SK-N-MC (cell line): ENCODE data around the gene MBTPS2.
"Not testable (repeated sequence)": the region's sequence is repeated elsewhere in the genome, so short reads cannot be mapped to it uniquely, and the experiment has no call there.

ENCODE experiments used
- DNase-seq: peaks from one replicate; pipeline ENCODE4 v3.0.0-alpha.2; 2011; ENCODE audit warnings: low read depth, low spot score
- H3K27ac ChIP-seq: fragments of 200-600 bp; sonication (generic); 2 replicates; pipeline ENCODE4 v1.5.1; 2016; ENCODE audit warnings: mixed run types
- H3K36me3 ChIP-seq: fragments of 200-600 bp; sonication (generic); 2 replicates; pipeline ENCODE4 v1.6.1; 2017; ENCODE audit warnings: antibody characterized with exemption, low read length, mixed read lengths; ENCODE audit not compliant: insufficient read depth
- H3K4me3 ChIP-seq: fragments of 200-600 bp; sonication (generic); 2 replicates; pipeline ENCODE4 v1.5.1; 2016
- H3K9ac ChIP-seq: fragments of 200-600 bp; sonication (generic); 2 replicates; pipeline ENCODE4 v1.8.0; 2017; ENCODE audit warnings: mixed run types, mixed read lengths; ENCODE audit not compliant: insufficient read length
- H3K9me3 ChIP-seq: fragments of 200-600 bp; sonication (generic); 2 replicates; pipeline ENCODE4 v1.6.1; 2017; ENCODE audit warnings: low read depth, mild to moderate bottlenecking, antibody characterized with exemption, low read length, moderate library complexity, mixed read lengths
- EZH2 ChIP-seq: fragments of 200-600 bp; sonication (generic); IDR thresholded peaks from one replicate; pipeline ENCODE4 v1.6.1; 2017; ENCODE audit warnings: antibody characterized with exemption
- FOXP2 ChIP-seq: optimal IDR thresholded peaks from 2 replicates; pipeline ENCODE3; 2011; ENCODE audit warnings: mild to moderate bottlenecking, moderate library complexity; ENCODE audit not compliant: insufficient read depth; ENCODE audit errors: extremely low read length, control extremely low read depth
- POLR2AphosphoS5 ChIP-seq: IDR thresholded peaks from 2 replicates; pipeline ENCODE4 v1.6.1; 2012; ENCODE audit warnings: mild to moderate bottlenecking, low read depth, low read length, borderline replicate concordance

MBTPS2 gene

GRCh38 chrX:21873063-21873775 is 33.8 kb downstream of the MBTPS2 start:
- DNase-seq, result no peak
- Histone ChIP-seq H3K36me3 (no peaks in the 10 kb centered on the region), H3K4me3 (no peak overlapping the region), H3K27ac (no peak overlapping the region), H3K9ac (no peak overlapping the region), H3K9me3 (no peaks in the 10 kb centered on the region)
- TF ChIP-seq POLR2AphosphoS5 (no peak), FOXP2 (no peak), EZH2 (no peak)

GRCh38 chrX:21874182-21874581 is 34.8 kb downstream of the MBTPS2 start:
- not testable (repeated sequence) for H3K9me3 ChIP-seq, H3K27ac ChIP-seq, H3K36me3 ChIP-seq, DNase-seq, H3K4me3 ChIP-seq, H3K9ac ChIP-seq

GRCh38 chrX:21875013-21875412 is 35.6 kb downstream of the MBTPS2 start:
- no peak overlapping the region for H3K4me3 ChIP-seq
- DNase-seq, result no peak
- no peak overlapping the region for H3K27ac ChIP-seq
- H3K9me3 ChIP-seq, result no peaks in the 10 kb centered on the region
- no peak overlapping the region for H3K9ac ChIP-seq
- no peaks in the 10 kb centered on the region for H3K36me3 ChIP-seq
- TF ChIP-seq EZH2 (no peak), POLR2AphosphoS5 (no peak), FOXP2 (no peak)

GRCh38 chrX:21881881-21882574 is 42.6 kb downstream of the MBTPS2 start:
- no peaks in the 10 kb centered on the region for H3K9me3 ChIP-seq
- no peak overlapping the region for H3K27ac ChIP-seq
- H3K4me3 ChIP-seq, result no peak overlapping the region
- no peak for DNase-seq
- TF ChIP-seq EZH2 (no peak), POLR2AphosphoS5 (no peak)
- H3K9ac ChIP-seq, result no peak overlapping the region
- no peaks in the 10 kb centered on the region for H3K36me3 ChIP-seq

GRCh38 chrX:21883258-21883657 is 43.8 kb downstream of the MBTPS2 start:
- TF ChIP-seq POLR2AphosphoS5 (no peak), FOXP2 (no peak), EZH2 (no peak)

GRCh38 chrX:21885568-21885967 is 46.2 kb downstream of the MBTPS2 start:
- H3K9ac ChIP-seq, result no peak overlapping the region
- no peak for DNase-seq
- H3K4me3 ChIP-seq, result no peak overlapping the region
- no peak for TF ChIP-seq POLR2AphosphoS5
- TF ChIP-seq FOXP2, result no peak
- no peak for TF ChIP-seq EZH2
- H3K27ac ChIP-seq, result no peak overlapping the region
- H3K9me3 ChIP-seq, result no peaks in the 10 kb centered on the region
- H3K36me3 ChIP-seq, result no peaks in the 10 kb centered on the region

More at GRCh38 chrX:21883258-21883657, 43.8 kb downstream of the MBTPS2 start:
- H3K27ac ChIP-seq, result no peak overlapping the region
- H3K4me3 ChIP-seq, result no peak overlapping the region
- no peak for DNase-seq
- H3K9ac ChIP-seq, result no peak overlapping the region
- no peaks in the 10 kb centered on the region for H3K36me3 ChIP-seq
- H3K9me3 ChIP-seq, result no peaks in the 10 kb centered on the region

GRCh38 chrX:21905313-21905712 is 65.9 kb downstream of the MBTPS2 start:
- no peak for DNase-seq
- H3K4me3 ChIP-seq, result no peak overlapping the region
- no peaks in the 10 kb centered on the region for H3K9me3 ChIP-seq
- H3K9ac ChIP-seq, result no peak overlapping the region
- no peak overlapping the region for H3K27ac ChIP-seq
- H3K36me3 ChIP-seq, result no peaks in the 10 kb centered on the region
- no peak for TF ChIP-seq EZH2
- no peak for TF ChIP-seq FOXP2
- no peak for TF ChIP-seq POLR2AphosphoS5

- no peak for TF ChIP-seq POLR2AphosphoS5
- H3K9me3 ChIP-seq, result no peaks in the 10 kb centered on the region
- no peak overlapping the region for H3K4me3 ChIP-seq
- no peak for DNase-seq
- H3K36me3 ChIP-seq, result no peaks in the 10 kb centered on the region
- no peak overlapping the region for H3K27ac ChIP-seq
- no peak overlapping the region for H3K9ac ChIP-seq
These were observed 66.5 kb downstream of the MBTPS2 start for GRCh38 chrX:21905953-21906352.

GRCh38 chrX:21907260-21907659 is 67.8 kb downstream of the MBTPS2 start:
- DNase-seq, result no peak
- Histone ChIP-seq H3K27ac (peak overlapping the region; percentile 55; the same call in 1 of the 2 replicates), H3K36me3 (no peaks in the 10 kb centered on the region), H3K4me3 (0 out of 2 replicates have a peak overlapping the region, but pooled peaks have one; percentile 18), H3K9me3 (no peaks in the 10 kb centered on the region), H3K9ac (no peak overlapping the region)
- TF ChIP-seq POLR2AphosphoS5, result no peak
- TF ChIP-seq FOXP2, result no peak
- no peak for TF ChIP-seq EZH2
